Retina (tissue), 1 donor: ENCODE data around the gene RABL6.
"Not testable (repeated sequence)": the region's sequence is repeated elsewhere in the genome, so short reads cannot be mapped to it uniquely, and the experiment has no call there.

Source experiments
- DNase-seq: peaks from one replicate; pipeline ENCODE4 v3.0.0-alpha.2; 2016

The RABL6 gene

DNA sequence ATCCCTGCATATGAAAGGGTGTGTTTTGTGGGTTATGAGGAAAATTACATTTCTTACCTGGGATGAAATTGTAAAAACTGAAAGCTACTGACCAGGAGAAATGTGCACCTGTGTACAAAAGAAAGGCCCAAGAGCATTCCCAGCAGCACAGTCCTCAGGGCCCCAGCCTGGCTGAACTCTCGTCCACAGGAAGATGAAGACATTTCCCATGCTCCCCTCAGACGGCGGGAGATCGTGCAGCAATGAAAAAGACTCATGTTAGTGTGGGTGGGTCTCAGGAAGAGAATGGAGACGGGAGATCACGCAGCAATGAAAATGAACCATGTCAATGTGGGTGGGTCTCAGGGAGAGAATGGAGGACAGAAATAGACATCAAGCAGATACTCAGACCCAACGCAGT lies 30.8 kb upstream of the RABL6 start:
- DNase-seq = no peak

DNA sequence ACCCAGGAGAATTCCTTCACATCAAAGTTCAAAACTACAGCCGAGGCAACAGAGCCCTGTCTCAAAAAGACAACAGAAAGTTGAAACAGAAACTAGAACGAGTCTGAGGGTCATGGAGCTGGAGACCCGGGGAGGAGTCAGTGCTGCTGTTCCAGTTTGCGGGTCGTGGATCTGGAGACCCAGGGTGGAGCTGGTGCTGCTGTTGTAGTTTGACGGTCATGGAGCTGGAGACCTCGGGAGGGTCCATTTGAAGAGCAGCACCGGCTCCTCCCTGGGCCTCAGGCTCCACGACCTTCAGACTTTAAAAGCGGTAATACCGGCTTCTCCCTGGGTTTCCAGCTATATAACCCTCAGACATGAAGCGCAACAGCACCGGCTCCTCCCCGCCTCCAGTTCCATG lies 30.4 kb upstream of the RABL6 start:
- DNase-seq = no peak

DNA sequence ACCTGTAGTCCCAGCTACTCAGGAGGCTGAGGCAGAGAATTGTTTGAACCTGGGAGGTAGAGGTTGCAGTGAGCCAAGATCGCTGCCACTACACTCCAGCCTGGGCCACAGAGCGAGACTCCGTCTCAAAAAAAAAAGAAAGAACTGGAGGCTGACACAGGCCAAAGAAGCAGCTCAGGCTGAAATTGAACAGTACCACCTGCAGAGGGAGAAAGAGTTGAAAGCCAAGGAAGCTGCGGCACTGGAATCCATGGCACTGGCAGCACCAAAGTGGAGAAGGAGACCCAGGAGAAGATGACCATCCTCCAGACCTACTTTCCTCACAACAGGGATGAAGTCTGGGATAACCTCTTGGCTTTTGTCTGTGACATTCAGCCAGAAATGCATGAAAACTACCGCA lies 27.9 kb upstream of the RABL6 start:
- no peak for DNase-seq

DNA sequence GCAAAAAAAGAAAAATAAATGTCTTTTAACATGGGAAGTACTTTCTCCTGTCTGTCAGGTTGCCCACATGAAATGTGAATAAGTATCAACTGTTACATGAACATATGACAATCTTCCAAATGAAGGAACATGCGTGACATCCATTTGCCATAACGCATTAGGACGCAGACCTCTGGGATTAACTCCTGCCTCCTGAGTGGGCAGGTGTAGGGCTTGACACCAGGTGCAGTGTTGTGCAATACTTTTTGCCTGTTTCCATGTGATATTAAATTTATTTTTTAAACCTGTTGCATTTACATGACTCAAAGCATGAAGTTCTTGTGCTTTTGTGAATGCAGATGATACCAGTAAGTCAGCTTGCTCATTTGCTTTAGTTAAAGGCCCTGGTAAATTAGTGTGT lies 25.3 kb upstream of the RABL6 start:
- no peak for DNase-seq

DNA sequence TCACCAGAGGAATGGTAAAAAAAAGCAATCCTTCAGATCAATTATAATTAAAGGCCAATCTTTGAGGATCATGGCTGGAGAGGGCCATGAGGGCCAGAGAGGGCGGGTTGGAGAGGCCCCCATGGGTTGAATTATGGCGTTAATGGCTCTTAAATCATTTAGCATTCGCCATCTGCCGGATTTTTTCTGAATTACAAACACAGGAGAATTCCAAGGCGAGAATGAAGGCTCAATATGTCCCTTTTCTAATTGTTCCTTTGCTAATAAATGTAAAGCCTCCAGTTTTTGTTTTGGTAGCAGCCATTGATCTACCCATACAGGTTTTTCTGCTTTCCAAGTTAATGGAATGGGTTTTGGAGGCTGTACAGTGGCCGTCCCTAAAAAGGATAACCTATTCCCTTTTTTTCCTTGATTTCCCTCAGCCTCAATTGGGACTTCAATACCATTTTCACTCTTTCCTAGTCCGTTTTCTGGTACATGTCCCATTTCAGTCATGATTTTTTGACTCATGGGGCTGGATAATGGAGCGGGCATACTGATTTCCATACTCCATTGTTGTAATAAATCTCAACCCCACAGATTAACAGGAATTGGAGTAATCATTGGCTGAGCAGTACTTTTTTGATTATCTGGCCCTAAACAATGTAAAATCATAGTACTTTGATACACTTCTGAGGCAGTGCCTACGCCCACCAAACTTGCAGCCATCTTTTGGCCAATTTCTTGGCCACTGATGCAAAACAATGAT lies 23.3 kb upstream of the RABL6 start:
- no peak for DNase-seq

DNA sequence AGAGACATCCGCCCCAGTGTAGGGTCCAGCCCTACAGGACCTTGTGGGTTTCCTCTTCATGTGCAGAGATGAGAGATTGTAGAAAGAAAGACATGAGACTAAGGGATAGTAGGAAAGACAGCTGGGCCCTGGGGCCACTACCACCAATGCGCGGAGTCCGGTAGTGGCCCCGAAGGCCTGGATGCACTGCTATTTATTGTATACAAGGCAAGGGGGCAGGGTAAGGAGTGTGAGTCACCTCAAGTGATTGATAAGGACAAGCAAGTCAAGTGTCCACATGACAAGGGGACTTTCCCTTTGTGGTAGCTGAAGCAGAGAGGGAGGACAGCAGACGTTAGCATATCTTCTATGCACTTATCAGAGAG lies 22.8 kb upstream of the RABL6 start:
- no peak for DNase-seq

DNA sequence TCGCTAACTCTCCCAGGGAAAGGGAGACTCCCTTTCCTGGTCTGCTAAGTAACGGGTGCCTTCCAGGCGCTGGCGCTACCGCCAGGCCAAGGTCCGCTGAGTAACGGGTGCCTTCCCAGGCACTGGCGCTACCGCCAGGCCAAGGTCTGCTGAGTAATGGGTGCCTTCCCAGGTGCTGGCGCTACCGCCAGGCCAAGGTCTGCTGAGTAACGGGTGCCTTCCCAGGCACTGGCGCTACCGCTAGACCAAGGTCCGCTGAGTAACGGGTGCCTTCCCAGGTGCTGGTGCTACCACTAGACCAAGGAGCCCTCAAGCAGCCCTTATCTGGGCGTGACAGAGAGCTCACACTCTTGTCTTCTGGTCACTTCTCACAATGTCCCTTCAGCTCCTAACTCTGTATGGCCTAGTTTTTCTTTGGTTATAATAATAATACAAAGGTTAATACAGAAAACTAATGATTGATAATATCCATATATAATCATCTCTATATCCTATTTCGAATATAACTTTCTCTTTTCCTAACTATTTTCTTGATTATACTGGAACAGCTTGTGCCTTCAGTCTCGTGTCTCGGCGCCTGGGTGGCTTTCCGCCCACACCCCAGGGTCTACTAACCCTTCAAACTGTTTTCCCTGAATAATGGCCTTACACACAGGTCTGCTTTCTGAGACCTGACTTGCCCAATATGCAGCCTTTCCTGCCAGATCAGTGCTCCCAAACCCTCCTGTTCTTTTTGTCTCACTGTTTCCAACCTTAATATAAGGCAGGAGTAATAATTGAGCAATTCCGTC lies 22.0 kb upstream of the RABL6 start:
- not testable (repeated sequence) for DNase-seq

DNA sequence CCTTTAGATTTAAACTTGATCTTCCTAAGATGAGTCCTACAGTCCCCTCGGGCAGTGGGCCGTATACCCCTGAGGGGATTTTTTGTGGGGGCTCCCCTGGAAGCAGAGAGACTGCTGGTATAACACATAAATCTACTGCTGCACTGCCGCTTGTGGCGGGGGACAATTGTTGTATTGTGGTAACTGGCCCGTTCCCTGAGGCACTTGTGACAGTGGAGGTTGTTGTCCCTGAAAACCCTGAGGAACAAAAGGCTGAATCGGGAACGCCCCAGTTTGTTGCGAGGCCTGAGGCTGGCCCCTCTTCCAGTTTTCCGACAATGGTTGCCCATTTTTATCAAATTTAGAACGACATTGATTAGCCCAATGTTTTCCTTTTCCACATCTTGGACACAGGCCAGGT lies 21.3 kb upstream of the RABL6 start:
- no peak for DNase-seq

DNA sequence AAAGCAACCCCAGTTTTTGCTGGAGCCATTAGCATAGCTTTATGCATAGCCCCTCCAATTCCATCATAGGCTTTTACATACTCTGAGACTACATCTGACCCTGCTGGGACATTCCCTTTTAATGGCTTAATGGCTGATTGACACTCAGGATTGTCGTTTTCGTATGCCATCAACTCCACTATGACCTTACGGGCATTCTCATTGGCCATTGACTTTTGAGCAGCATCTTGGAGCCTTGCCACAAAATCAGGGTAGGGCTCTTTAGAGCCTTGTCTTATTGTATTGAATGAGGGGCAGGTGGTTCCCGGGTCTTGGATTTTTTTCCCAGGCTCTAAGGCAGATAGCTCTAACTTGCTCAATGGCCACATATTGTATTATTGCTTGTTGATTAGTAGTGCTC lies 20.8 kb upstream of the RABL6 start:
- DNase-seq = not testable (repeated sequence)

DNA sequence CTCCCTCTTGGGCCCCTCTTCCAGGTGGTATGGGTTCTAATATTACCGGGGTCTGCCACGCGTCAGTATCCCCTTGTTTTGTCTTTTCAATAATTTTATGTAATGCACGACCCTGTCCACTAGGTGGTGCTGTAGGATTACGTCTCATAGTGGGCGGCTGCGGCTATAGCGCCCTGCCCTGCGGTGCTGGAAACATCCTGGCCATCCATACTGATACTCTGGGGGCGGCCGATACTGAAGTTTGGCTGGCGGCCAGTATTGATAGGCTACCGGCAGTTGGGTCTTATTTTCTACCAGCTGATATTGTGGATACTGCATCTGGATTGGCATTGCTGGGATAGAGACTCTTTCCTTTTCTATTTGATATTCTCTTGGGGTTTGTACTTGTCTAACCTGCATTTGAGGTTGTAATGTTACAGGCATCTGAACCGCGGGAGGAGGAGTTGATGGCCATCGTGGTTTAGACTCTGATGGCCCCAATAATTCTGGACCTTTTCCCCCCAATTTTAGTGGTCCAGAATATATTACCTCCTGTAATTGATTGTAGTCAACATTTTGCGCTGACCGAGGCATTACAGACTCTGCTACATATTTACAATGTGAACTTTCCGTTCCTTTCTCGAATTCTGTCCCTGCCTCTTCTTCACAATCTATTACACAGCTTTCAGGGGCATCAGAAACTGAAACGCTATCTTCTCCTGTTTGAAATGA lies 19.9 kb upstream of the RABL6 start:
- DNase-seq = peak; percentile 89

DNA sequence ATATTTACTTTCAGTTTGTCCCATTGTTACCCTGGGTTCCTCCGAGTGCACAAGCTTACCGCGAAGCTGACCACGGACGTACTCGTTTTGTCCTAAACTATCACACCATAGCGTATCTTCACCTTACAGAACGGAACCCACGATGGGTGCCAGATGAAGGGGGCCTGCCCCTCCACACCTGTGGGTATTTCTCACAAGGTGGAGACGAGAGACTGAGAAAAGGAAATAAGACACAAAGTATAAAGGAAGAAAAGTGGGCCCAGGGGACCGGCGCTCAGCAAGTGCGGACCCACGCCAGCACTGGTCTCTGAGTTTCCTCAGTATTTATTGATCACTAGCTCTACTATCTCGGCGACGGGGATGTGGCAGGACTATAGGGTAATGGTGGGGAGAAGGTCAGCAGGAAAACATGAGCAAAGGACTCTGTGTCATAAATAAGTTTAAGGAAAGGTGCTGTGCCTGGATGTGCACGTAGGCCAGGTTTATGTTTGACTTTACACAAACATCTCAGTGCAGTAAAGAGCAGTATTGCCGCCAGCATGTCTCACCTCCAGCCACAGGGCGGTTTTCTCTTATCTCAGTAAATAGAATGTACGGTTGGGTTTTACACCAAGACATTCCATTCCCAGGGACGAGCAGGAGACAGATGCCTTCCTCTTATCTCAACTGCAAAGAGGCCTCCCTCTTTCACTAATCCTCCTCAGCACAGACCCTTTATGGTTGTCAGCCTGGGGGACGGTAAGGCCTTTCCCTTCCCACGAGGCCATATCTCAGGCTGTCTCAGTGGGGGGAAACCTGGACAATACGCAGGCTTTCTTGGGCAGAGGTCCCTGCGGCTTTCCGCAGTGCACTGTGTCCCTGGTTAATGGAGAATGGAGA lies 18.9 kb upstream of the RABL6 start:
- DNase-seq = not testable (repeated sequence)

DNA sequence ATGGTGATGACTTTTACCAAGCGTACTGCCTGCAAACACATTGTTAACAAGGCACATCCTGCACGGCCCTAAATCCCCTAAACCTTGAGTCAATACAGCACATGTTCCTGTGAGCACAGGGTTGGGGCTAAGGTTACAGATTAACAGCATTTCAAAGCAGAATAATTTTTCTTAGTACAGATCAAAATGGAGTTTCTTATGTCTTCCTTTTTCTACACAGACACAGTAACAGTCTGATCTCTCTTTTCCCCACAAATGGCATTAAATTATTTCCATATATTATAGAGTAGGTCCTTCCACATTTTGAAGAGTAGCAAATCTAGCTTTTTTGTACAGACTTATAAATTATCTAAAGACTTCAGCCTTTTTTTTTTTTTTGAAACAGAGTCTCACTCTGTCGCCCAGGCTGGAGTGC lies 18.2 kb upstream of the RABL6 start:
- no peak for DNase-seq

DNA sequence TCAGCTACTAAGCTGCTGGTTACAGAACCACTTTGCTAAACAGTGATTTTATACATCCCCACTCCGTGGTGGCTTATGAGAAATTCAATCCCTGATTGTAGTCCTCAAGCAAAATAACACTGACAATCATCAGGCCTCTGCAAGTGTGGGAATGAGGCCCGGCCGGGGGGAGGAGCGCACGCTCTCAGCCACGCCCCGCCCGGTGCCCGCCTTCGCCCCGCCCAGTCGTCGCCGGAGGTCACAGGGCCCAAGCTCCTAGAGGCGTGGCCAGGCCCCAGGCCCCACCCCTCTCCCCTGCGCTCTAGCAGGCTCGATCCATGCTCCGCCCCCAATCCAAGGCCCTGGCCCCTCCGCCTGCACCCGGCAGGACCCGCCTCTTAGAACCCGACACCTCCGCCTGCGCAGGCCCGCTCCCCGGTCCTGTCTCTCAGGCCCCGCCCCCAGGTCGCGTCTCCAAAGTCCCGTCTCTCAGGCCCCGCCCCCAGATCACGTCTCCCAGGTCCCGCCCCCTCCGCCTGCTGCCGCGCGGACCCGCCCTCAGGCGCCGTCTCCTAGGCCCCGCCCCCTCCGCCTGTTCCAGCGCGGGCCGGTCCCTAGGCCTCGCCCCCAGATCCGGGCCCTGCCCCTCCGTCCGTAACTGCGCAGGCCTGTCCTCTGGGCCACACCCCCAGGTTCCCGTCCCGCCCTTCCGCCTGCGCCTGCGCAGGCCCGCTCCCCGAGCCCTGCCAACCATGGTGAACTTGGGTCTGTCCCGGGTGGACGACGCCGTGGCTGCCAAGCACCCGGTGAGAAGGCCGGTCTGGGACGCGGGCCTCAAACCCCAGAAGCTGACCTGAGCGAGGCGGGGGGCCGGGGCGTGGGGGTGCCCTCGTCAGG lies 16.9 kb upstream of the RABL6 start, which contains the start of gene TMEM141:
TMEM141 (plus strand) TSS at position 705 of the 876 bp plus-strand sequence; CDS start at position 732, 27 bp downstream.
- DNase-seq = peak; percentile 96

DNA sequence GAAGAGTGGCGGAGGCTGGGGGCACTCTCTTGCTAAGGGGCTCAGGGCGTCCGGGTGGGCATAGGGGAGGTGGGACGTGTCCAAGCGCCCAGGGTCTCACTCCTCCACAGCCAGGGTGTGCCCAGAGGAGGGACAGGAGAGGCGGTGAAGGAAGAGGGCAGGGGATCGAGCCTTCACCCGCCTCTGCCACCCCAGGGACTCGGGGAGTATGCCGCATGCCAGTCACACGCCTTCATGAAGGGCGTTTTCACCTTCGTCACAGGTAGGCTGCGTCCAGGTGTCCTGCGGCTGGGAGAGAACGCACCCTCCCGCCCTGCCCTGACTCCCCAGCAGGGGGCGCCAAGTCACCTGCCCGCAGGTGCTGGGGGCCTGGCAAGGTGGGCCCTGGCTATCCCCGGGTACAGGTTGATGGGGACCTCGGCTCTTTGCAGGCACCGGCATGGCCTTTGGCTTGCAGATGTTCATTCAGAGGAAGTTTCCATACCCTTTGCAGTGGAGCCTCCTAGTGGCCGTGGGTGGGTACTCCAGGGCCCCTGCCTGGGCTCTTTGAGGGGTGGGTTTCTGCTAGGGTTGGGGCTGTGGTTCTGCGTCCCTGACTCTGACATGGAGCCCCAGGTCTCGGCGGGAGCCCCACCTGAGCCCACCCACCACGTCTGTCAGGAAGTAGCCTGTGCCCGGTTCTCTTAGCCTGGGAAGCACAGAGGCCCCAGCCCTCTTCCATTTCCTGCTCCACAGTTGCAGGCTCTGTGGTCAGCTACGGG lies 16.1 kb upstream of the RABL6 start:
- DNase-seq = peak; percentile 50

DNA sequence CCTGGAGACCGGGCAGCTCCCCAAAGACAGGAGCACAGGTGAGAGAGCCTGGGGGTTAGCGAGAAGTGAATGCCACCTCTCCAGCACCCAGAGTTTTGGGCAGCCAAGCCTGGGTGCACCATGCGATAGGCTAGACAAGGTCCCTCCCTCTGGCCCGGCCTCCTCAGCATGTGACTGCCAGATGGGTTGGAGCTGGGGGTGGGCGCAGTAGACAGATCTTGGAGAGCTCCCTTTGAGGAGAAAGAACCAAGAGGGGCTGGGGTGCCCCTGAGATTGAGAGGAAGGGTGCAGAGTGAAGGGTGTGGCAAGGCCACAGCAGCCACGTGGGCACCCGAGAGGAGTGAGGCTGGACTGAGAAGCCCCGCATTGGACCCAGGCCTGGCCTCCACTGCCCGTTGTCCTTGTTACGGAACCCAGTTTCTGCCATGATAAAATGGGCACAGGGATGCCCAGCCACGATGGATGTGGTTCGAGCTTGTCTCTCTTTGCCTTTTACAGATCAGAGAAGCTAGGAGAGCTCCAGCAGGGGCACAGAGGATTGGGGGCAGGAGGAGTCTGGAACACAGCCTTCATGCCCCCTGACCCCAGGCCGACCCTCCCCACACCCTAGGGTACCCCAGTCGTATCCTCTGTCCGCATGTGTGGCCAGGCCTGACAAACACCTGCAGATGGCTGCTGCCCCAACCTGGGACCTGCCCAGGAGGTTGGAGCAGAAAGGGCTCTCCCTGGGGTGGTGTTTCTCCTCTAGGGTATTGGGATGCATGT lies 15.2 kb upstream of the RABL6 start:
- DNase-seq = no peak

DNA sequence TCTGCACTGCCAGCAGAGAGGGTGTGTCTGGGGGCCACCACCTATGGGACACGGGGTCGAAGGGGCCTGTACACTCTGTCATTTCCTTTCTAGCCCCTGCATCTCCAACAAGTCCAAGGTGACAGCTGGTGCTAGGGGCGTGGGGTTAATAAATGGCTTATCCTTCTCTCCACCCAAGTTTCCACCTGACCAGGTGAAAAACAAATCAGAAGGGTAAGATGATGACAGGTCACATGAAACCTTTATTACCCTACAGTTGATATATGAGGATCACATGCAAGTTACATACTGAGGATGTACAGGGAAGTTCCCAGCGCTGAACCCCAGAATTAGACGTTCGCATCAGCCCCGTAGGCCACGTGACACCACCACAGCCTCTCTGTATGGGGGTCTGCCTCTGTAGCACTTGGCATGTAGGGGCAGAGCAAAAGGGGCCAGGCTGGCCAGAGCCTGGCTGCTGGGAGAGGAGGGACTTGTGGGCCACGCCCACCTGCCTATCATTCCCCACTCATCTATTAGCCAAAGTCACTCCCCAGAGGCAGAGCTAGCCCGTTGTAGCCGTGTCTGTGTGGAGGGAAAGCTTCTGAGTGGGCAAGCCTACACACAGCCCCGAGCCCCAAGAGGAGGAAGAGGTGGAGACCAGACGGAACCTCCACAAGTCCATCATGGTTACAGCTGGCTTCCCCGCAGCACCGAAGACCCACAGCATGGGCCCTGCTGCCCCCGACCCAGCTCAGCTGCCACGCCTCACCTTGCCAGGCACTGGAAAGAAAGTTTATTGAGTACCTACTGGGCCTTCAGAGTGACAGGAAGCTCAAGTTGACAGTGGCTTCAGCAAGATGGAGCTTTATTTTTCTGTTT lies 14.4 kb upstream of the RABL6 start:
- DNase-seq = no peak

DNA sequence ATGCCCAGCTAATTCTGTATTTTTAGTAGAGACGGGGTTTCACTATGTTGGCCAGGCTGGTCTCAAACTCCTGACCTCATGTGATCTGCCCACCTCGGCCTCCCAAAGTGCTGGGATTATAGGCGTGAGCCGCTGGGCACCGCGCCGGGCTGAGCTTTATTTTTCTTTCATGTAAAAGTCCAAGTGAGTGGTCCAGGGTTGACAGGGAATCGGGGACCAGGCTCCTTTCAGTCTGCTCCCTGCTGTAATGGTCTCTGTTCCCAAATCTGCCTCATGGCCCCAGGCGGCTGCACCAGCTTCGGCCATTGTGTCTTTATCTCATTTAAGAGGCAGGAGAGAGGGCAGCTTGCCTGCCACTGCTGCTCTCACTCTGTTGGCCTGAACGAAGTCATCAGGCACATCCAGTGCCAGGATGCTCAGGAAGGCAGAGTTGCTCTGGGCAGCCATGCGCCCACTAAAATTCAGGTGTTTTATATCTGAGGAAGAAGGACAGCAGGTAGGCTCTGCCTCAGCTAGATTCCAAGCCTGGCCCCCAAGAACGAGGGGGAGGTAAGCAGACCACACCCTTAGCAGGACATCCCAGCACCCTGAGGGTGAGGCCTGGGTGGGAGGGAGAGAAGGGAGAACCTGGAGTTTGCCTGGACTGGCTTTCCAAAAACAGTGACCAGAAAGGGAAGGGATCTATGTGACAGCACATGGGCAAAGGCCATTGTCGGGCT lies 13.3 kb upstream of the RABL6 start:
- DNase-seq = no peak

DNA sequence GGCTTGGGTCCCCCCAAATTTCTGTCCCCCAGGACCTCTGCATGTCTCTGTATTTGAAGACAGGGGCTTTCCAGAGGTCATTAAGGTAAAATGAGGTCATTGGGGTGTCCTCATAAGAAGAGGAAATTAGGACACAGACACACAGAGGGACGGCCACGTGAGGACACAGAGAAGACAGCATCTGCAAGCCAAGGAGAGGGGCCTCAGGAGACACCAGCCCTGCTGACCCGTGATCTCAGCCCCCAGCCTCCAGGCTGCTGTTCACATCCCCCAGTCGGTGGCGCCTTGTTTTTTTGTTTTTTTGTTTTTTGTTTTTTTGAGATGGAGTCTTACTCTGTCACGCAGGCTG lies 12.8 kb upstream of the RABL6 start:
- DNase-seq = no peak
